ENCODE results near the gene FBXO11. TPM values are rescaled to one million over a fixed set of nuclear protein-coding genes. Genes with fewer than 3 reads are reported as not detected.

Gene FBXO11
- polyA plus RNA-seq (2013, experiment 1 of 2): 46.9 TPM
- polyA plus RNA-seq (2013, experiment 2 of 2): 52.5 TPM

- Histone ChIP-seq H3K4me1 (ENCODE audit: control insufficient read depth, insufficient read depth, low read length, poor library complexity, severe bottlenecking) (peaks cover 5% of the 10 kb centered on the region), H3K36me3 (ENCODE audit: control insufficient read depth, insufficient read depth, low read length) (peaks cover 6% of the 10 kb centered on the region), H3K27ac (ENCODE audit: low read depth, low read length, severe bottlenecking) (peak within 1 kb of the TSS; percentile 98), H3K4me3 (ENCODE audit: extremely low read depth, insufficient read depth, low read length, poor library complexity, severe bottlenecking) (peak within 1 kb of the TSS; percentile 93), H3K9me3 (ENCODE audit: control insufficient read depth, low read length) (no peaks in the 10 kb centered on the region)
- WGBS, 2 experiments (ENCODE audit: insufficient coverage in 2 of 2): 0% methylated on average over 1 to 5 of the region's 54 CpGs
Measured at GRCh38 chr2:47906157-47907038, at the start of gene FBXO11. Gene FBXO11, minus strand, starts transcription at chr2:47906498. Its CDS starts 778 bp downstream, at chr2:47905720.

GRCh38 chr2:47950340-47951301, 44.3 kb upstream of the FBXO11 start:
- H3K36me3 ChIP-seq (ENCODE audit: control insufficient read depth, insufficient read depth, low read length): no peaks in the 10 kb centered on the region
- H3K4me3 ChIP-seq (ENCODE audit: extremely low read depth, insufficient read depth, low read length, poor library complexity, severe bottlenecking): no peak overlapping the region
- no peaks in the 10 kb centered on the region for H3K9me3 ChIP-seq (ENCODE audit: control insufficient read depth, low read length)
- H3K4me1 ChIP-seq (ENCODE audit: control insufficient read depth, insufficient read depth, low read length, poor library complexity, severe bottlenecking): no peaks in the 10 kb centered on the region
- 63% methylated on average over 1 of the region's 2 CpGs; no CpG with 5 or more reads in 1 of the 2 experiments for WGBS, 2 experiments (ENCODE audit: insufficient coverage in 2 of 2)
- H3K27ac ChIP-seq (ENCODE audit: low read depth, low read length, severe bottlenecking): no peak overlapping the region

- Histone ChIP-seq H3K27ac (ENCODE audit: low read depth, low read length, severe bottlenecking) (no peak overlapping the region), H3K9me3 (ENCODE audit: control insufficient read depth, low read length) (no peaks in the 10 kb centered on the region), H3K4me1 (ENCODE audit: control insufficient read depth, insufficient read depth, low read length, poor library complexity, severe bottlenecking) (no peaks in the 10 kb centered on the region), H3K4me3 (ENCODE audit: extremely low read depth, insufficient read depth, low read length, poor library complexity, severe bottlenecking) (no peak overlapping the region), H3K36me3 (ENCODE audit: control insufficient read depth, insufficient read depth, low read length) (no peaks in the 10 kb centered on the region)
- WGBS, 2 experiments (ENCODE audit: insufficient coverage in 2 of 2): 90 to 100% methylated on average over 1 to 4 of the region's 5 CpGs
Measured at GRCh38 chr2:47946593-47946992, 40.3 kb upstream of the FBXO11 start.

GRCh38 chr2:47945046-47945781, 38.9 kb upstream of the FBXO11 start:
- Histone ChIP-seq H3K27ac (ENCODE audit: low read depth, low read length, severe bottlenecking) (no peak overlapping the region), H3K4me1 (ENCODE audit: control insufficient read depth, insufficient read depth, low read length, poor library complexity, severe bottlenecking) (no peaks in the 10 kb centered on the region)

GRCh38 chr2:47941936-47942335, 35.6 kb upstream of the FBXO11 start:
- Histone ChIP-seq H3K4me1 (ENCODE audit: control insufficient read depth, insufficient read depth, low read length, poor library complexity, severe bottlenecking) (no peaks in the 10 kb centered on the region), H3K9me3 (ENCODE audit: control insufficient read depth, low read length) (no peaks in the 10 kb centered on the region), H3K27ac (ENCODE audit: low read depth, low read length, severe bottlenecking) (no peak overlapping the region), H3K4me3 (ENCODE audit: extremely low read depth, insufficient read depth, low read length, poor library complexity, severe bottlenecking) (no peak overlapping the region), H3K36me3 (ENCODE audit: control insufficient read depth, insufficient read depth, low read length) (no peaks in the 10 kb centered on the region)
- 100% methylated on average over 1 of the region's 2 CpGs; no CpG with 5 or more reads in 1 of the 2 experiments for WGBS, 2 experiments (ENCODE audit: insufficient coverage in 2 of 2)

More at GRCh38 chr2:47945046-47945781, 38.9 kb upstream of the FBXO11 start:
- Histone ChIP-seq H3K36me3 (ENCODE audit: control insufficient read depth, insufficient read depth, low read length) (no peaks in the 10 kb centered on the region), H3K4me3 (ENCODE audit: extremely low read depth, insufficient read depth, low read length, poor library complexity, severe bottlenecking) (no peak overlapping the region), H3K9me3 (ENCODE audit: control insufficient read depth, low read length) (no peaks in the 10 kb centered on the region)
- 92 to 95% methylated on average over 6 of the region's 9 CpGs for WGBS, 2 experiments (ENCODE audit: insufficient coverage in 2 of 2)

GRCh38 chr2:47937677-47938076, 31.4 kb upstream of the FBXO11 start:
- Histone ChIP-seq H3K36me3 (ENCODE audit: control insufficient read depth, insufficient read depth, low read length) (no peaks in the 10 kb centered on the region), H3K4me3 (ENCODE audit: extremely low read depth, insufficient read depth, low read length, poor library complexity, severe bottlenecking) (no peak overlapping the region), H3K9me3 (ENCODE audit: control insufficient read depth, low read length) (no peaks in the 10 kb centered on the region), H3K4me1 (ENCODE audit: control insufficient read depth, insufficient read depth, low read length, poor library complexity, severe bottlenecking) (no peaks in the 10 kb centered on the region), H3K27ac (ENCODE audit: low read depth, low read length, severe bottlenecking) (no peak overlapping the region)
- 76 to 100% methylated on average over 2 of the region's 3 CpGs for WGBS, 2 experiments (ENCODE audit: insufficient coverage in 2 of 2)

GRCh38 chr2:47935071-47935470, 28.8 kb upstream of the FBXO11 start:
- H3K27ac ChIP-seq (ENCODE audit: low read depth, low read length, severe bottlenecking): no peak overlapping the region
- no peaks in the 10 kb centered on the region for H3K9me3 ChIP-seq (ENCODE audit: control insufficient read depth, low read length)
- H3K4me1 ChIP-seq (ENCODE audit: control insufficient read depth, insufficient read depth, low read length, poor library complexity, severe bottlenecking): no peaks in the 10 kb centered on the region
- 50 to 90% methylated on average over 1 to 4 of the region's 4 CpGs for WGBS, 2 experiments (ENCODE audit: insufficient coverage in 2 of 2)
- H3K4me3 ChIP-seq (ENCODE audit: extremely low read depth, insufficient read depth, low read length, poor library complexity, severe bottlenecking): no peak overlapping the region
- no peaks in the 10 kb centered on the region for H3K36me3 ChIP-seq (ENCODE audit: control insufficient read depth, insufficient read depth, low read length)

GRCh38 chr2:47918043-47918442, 11.7 kb upstream of the FBXO11 start:
- WGBS, 2 experiments (ENCODE audit: insufficient coverage in 2 of 2): 83 to 94% methylated on average over 1 to 2 of the region's 3 CpGs
- no peak overlapping the region for H3K4me3 ChIP-seq (ENCODE audit: extremely low read depth, insufficient read depth, low read length, poor library complexity, severe bottlenecking)
- no peak overlapping the region for H3K27ac ChIP-seq (ENCODE audit: low read depth, low read length, severe bottlenecking)
- no peaks in the 10 kb centered on the region for H3K36me3 ChIP-seq (ENCODE audit: control insufficient read depth, insufficient read depth, low read length)
- H3K9me3 ChIP-seq (ENCODE audit: control insufficient read depth, low read length): no peaks in the 10 kb centered on the region
- no peaks in the 10 kb centered on the region for H3K4me1 ChIP-seq (ENCODE audit: control insufficient read depth, insufficient read depth, low read length, poor library complexity, severe bottlenecking)

- no CpG with 5 or more reads among the region's 3 CpGs for WGBS, 2 experiments (ENCODE audit: insufficient coverage in 2 of 2)
- Histone ChIP-seq H3K27ac (ENCODE audit: low read depth, low read length, severe bottlenecking) (no peak overlapping the region), H3K9me3 (ENCODE audit: control insufficient read depth, low read length) (no peaks in the 10 kb centered on the region), H3K36me3 (ENCODE audit: control insufficient read depth, insufficient read depth, low read length) (no peaks in the 10 kb centered on the region), H3K4me3 (ENCODE audit: extremely low read depth, insufficient read depth, low read length, poor library complexity, severe bottlenecking) (no peak overlapping the region), H3K4me1 (ENCODE audit: control insufficient read depth, insufficient read depth, low read length, poor library complexity, severe bottlenecking) (no peaks in the 10 kb centered on the region)
Measured at GRCh38 chr2:47917276-47917961, 11.1 kb upstream of the FBXO11 start.

All from mesodermal cell (in vitro differentiated cells).